Activated CD4-positive, alpha-beta T cell treated with anti-CD3 and anti-CD28 coated beads, Interleukin-2, amount 10 ng/mL, durations not matched to agents 24 days and 14 days (primary cell): ENCODE measurements around the gene STAB2. TPM values are rescaled to one million over a fixed set of nuclear protein-coding genes. Genes with fewer than 3 reads are reported as not detected.

Source experiments
- DNase-seq: peaks from one replicate; pipeline ENCODE4 v3.0.0; 2022
- H3K27ac Mint-ChIP-seq: one replicate; pipeline ENCODE4 v1.8.0; 2022; ENCODE audit warnings: mild to moderate bottlenecking, mixed read lengths
- H3K27me3 Mint-ChIP-seq: one replicate; pipeline ENCODE4 v1.8.0; 2022; ENCODE audit warnings: mixed read lengths
- H3K36me3 Mint-ChIP-seq: one replicate; pipeline ENCODE4 v1.8.0; 2022; ENCODE audit warnings: low read depth, mild to moderate bottlenecking, mixed read lengths
- H3K4me1 Mint-ChIP-seq: one replicate; pipeline ENCODE4 v1.8.0; 2021; ENCODE audit warnings: mixed read lengths
- H3K4me3 Mint-ChIP-seq: one replicate; pipeline ENCODE4 v1.8.0; 2022; ENCODE audit warnings: mild to moderate bottlenecking, moderate library complexity, mixed read lengths
- H3K9me3 Mint-ChIP-seq: one replicate; pipeline ENCODE4 v1.8.0; 2021; ENCODE audit warnings: mixed read lengths
- intact Hi-C: fragments of 100-400 bp; cut with micrococcal nuclease; formaldehyde crosslinking; loops from one replicate; pipeline ENCODE4 v1.15.1; 2023
- total RNA-seq: library from RNA; stranded (reverse); gene quantifications from 2 replicates; pipeline ENCODE4 v1.2.3, GENCODE V29; 2022

The STAB2 gene
- not detected in 2 replicates for total RNA-seq

DNA sequence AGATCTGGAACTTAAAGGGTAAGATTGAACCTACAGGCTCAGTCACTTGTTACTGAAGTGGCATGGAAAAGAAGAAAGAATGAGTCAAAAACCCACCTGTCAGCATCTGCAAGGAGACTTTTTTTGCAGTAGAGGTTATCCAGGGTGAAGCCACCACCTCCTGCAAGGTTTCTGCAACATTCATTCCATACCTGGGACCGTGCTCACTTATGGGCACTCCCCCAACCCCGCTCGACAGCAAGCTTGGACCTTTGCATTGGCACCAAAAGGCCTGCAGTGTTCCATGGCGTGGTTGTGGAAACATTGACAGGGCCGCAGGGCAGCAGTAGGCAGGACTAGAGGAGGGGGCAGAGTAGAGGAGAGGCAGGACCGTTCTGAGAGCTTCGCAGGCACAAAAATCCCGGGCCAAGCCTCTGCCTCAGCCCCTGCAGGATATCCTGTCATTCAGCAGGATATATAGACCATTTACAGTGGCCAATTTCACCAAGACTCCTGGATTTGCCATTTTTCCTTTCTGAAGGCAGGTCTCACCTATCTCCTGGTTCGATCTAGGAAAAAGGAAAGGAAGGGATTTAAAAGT, at the start of gene STAB2:
STAB2 (plus strand) TSS at position 483 of the 580 bp plus-strand sequence. CDS start 204 bp downstream, outside the sequence.
- H3K27me3 Mint-ChIP-seq: peaks cover 8% of the 10 kb centered on the region
- H3K9me3 Mint-ChIP-seq: no peaks in the 10 kb centered on the region
- DNase-seq: no peak
- H3K27ac Mint-ChIP-seq: no peak within 1 kb of the TSS
- H3K36me3 Mint-ChIP-seq: no peaks in the 10 kb centered on the region
- intact Hi-C loops: no loop called here
- H3K4me3 Mint-ChIP-seq: no peak within 1 kb of the TSS
- no peaks in the 10 kb centered on the region for H3K4me1 Mint-ChIP-seq

- no peaks in the 10 kb centered on the region for H3K27me3 Mint-ChIP-seq
- no peak for DNase-seq
- H3K9me3 Mint-ChIP-seq: no peaks in the 10 kb centered on the region
- H3K27ac Mint-ChIP-seq: no peak overlapping the region
- peaks cover 4% of the 10 kb centered on the region for H3K4me1 Mint-ChIP-seq
- no peak overlapping the region for H3K4me3 Mint-ChIP-seq
- no peaks in the 10 kb centered on the region for H3K36me3 Mint-ChIP-seq
- intact Hi-C loops: no loop called here
Observed at GRCh38 chr12:103538397-103538796, 48.7 kb upstream of the STAB2 start.

DNA sequence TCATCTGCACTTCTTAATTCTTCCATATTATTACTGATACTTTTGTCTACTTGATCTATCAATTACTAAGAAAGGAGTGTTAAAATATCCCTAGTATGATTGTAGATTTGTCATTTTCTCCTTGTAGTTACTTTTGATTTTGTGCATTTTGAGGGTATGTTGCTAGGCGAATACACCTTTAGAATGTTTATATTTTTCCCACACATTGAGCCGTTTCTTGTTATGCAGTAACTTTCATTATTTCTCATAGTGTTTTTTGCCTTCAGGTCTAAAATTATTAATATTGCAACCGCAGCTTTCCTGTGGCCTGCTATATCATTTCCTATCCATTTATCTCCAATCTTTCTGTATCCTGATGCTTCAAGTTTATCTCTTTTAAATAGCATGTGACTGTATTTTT, 46.8 kb upstream of the STAB2 start:
- intact Hi-C loops: loop anchor here (10.0 kb wide), 1 partner anchor 216 kb away; no protein-coding TSS in a partner anchor
- H3K4me1 Mint-ChIP-seq: peaks cover 4% of the 10 kb centered on the region
- H3K36me3 Mint-ChIP-seq: no peaks in the 10 kb centered on the region
- H3K9me3 Mint-ChIP-seq: no peaks in the 10 kb centered on the region
- DNase-seq: no peak
- H3K27ac Mint-ChIP-seq: no peak overlapping the region
- no peak overlapping the region for H3K4me3 Mint-ChIP-seq
- no peaks in the 10 kb centered on the region for H3K27me3 Mint-ChIP-seq

DNA sequence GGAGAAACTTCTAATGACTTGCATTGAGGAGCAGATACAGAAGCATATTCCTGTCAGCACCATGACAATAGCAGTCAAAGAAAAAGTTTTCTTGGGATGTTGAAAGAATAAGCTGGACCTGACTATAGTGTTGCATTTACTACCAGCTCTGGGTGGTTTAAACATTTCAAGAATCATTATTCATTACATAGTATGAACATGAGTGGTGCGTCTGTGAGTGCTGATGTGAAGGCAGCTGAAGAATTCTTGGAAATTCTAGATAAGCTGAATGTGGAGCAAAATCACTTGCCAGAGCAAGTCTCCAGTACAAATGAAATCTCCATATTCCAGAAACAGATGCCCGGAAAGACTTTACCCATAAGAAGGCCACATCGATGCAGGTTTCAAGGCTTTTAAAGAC, 45.0 kb upstream of the STAB2 start:
- intact Hi-C loops: loop anchor here (10.0 kb wide), 1 partner anchor 217 kb away; no protein-coding TSS in a partner anchor
- Mint-ChIP-seq H3K9me3 (no peaks in the 10 kb centered on the region), H3K27ac (no peak overlapping the region), H3K27me3 (no peaks in the 10 kb centered on the region), H3K4me3 (no peak overlapping the region), H3K36me3 (no peaks in the 10 kb centered on the region), H3K4me1 (peaks cover 4% of the 10 kb centered on the region)
- DNase-seq: no peak

GRCh38 chr12:103546959-103547358, 40.1 kb upstream of the STAB2 start:
- H3K4me3 Mint-ChIP-seq: no peak overlapping the region
- intact Hi-C loops: loop anchor here (10.0 kb wide), 1 partner anchor 222 kb away; no protein-coding TSS in a partner anchor
- no peaks in the 10 kb centered on the region for H3K36me3 Mint-ChIP-seq
- no peaks in the 10 kb centered on the region for H3K9me3 Mint-ChIP-seq
- H3K4me1 Mint-ChIP-seq: peaks cover 3% of the 10 kb centered on the region
- H3K27me3 Mint-ChIP-seq: peaks cover 4% of the 10 kb centered on the region
- DNase-seq: no peak
- no peak overlapping the region for H3K27ac Mint-ChIP-seq

- peaks cover 7% of the 10 kb centered on the region for H3K27me3 Mint-ChIP-seq
- H3K27ac Mint-ChIP-seq: no peak overlapping the region
- H3K36me3 Mint-ChIP-seq: no peaks in the 10 kb centered on the region
- H3K9me3 Mint-ChIP-seq: no peaks in the 10 kb centered on the region
- no peak for DNase-seq
- H3K4me1 Mint-ChIP-seq: peaks cover 3% of the 10 kb centered on the region
- intact Hi-C loops: loop anchor here (10.0 kb wide), 1 partner anchor 223 kb away; no protein-coding TSS in a partner anchor
- no peak overlapping the region for H3K4me3 Mint-ChIP-seq
Observed at GRCh38 chr12:103547376-103547775, 39.7 kb upstream of the STAB2 start.

DNA sequence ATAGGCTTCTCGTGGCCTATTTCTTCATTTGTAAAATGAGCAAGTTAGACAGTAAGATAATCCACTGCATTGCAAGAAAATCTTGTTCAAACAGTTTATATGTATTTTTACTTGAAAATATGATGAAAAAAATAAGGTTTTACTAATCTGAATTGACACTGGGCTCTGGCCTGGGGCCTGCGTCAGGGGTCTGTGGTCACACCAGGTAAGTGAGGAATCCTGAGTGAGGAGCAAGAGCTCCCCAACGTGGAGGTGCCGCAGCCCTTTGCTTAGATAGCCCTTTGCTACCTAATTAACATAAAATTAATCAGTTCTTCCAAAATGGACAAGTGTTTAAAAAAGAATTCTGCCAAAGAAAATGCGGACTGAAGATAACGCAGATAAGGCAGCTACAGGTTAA, 39.1 kb upstream of the STAB2 start:
- intact Hi-C loops: loop anchor here (1.0 to 10.0 kb wide), 4 partner anchors 52 to 665 kb away; no protein-coding TSS in a partner anchor
- Mint-ChIP-seq H3K36me3 (no peaks in the 10 kb centered on the region), H3K4me3 (no peak overlapping the region), H3K4me1 (peaks cover 3% of the 10 kb centered on the region), H3K27ac (no peak overlapping the region), H3K27me3 (peaks cover 8% of the 10 kb centered on the region), H3K9me3 (no peaks in the 10 kb centered on the region)
- DNase-seq: no peak

DNA sequence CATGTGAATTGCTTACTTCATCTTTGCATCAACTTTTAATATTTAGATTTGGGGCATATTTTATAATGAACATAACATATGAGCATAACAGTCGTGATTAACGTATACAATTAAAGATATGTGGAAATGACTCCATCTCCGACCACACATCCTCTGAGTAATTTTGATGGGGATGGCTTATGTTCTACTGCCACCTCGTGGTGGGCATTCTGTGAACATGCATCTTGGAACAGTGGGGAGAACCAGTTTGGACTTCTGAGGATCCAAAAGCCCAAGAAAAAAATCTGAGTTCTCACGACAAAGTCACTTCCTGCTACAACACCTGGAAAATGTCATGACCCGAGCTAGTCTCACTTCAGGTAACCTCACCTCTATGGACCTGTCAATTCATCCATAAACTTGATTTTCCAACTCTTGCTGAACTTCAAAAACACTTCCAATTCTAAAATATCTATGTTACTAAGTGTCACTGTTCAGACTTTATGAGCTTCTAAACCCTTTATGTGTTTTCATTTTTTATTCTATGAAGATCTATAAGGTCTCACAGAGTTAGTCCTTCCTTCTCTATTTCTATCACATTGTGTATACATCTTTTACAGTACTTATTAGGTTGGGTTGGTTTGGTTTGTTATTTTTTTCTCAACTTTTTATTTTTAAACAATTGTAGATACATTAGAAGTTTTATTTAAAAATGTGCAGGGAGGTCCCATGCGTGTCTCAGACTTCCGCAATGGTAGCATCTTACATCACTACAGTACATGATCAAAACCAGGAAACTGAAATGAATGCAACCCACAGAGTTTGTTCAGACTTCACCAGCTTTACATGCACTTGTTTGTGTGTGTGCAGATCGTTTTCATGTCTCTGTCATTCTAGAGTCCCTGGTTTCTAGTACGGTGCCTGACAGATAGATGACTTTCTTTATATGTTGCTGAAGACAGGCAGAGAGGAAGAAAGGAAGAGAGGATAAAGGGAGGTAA, 38.2 kb upstream of the STAB2 start:
- Mint-ChIP-seq H3K36me3 (no peaks in the 10 kb centered on the region), H3K27me3 (peaks cover 11% of the 10 kb centered on the region), H3K9me3 (no peaks in the 10 kb centered on the region), H3K27ac (no peak overlapping the region), H3K4me1 (peaks cover 3% of the 10 kb centered on the region), H3K4me3 (no peak overlapping the region)
- peak; percentile 91 for DNase-seq
- intact Hi-C loops: loop anchor here (1.0 to 10.0 kb wide), 4 partner anchors 53 to 666 kb away; no protein-coding TSS in a partner anchor

- intact Hi-C loops: no loop called here
- Mint-ChIP-seq H3K27me3 (peaks cover 14% of the 10 kb centered on the region), H3K27ac (no peak overlapping the region), H3K4me1 (no peaks in the 10 kb centered on the region), H3K9me3 (no peaks in the 10 kb centered on the region), H3K36me3 (no peaks in the 10 kb centered on the region), H3K4me3 (no peak overlapping the region)
- no peak for DNase-seq
Observed at GRCh38 chr12:103556890-103557627, 30.0 kb upstream of the STAB2 start.

- Mint-ChIP-seq H3K9me3 (no peaks in the 10 kb centered on the region), H3K27me3 (peaks cover 12% of the 10 kb centered on the region), H3K36me3 (no peaks in the 10 kb centered on the region), H3K4me3 (no peak overlapping the region), H3K4me1 (no peaks in the 10 kb centered on the region), H3K27ac (no peak overlapping the region)
- no peak for DNase-seq
- intact Hi-C loops: no loop called here
Observed at GRCh38 chr12:103557628-103558010, 29.5 kb upstream of the STAB2 start.

DNA sequence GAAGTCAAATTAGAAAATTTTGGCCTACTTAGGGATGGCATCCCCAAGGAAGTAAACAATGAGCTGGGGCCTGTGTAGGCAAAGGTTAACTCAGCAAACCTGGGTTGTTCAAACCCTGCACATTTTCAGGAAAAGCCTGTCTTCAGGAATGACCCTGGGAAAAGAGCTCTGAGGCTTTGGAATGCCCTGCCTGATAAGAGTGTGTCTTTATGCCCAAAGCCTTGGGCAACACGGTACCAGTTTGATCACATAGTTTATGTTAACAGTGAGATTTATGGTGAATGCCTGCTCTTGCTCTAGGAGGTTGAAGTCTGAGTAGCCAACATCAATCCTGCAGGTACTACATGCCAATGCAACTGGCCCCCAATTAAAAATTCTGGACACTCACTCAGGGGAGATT, 28.2 kb upstream of the STAB2 start:
- no peak for DNase-seq
- Mint-ChIP-seq H3K36me3 (no peaks in the 10 kb centered on the region), H3K4me3 (no peak overlapping the region), H3K4me1 (no peaks in the 10 kb centered on the region), H3K27me3 (peaks cover 8% of the 10 kb centered on the region), H3K27ac (no peak overlapping the region), H3K9me3 (no peaks in the 10 kb centered on the region)
- intact Hi-C loops: no loop called here

DNA sequence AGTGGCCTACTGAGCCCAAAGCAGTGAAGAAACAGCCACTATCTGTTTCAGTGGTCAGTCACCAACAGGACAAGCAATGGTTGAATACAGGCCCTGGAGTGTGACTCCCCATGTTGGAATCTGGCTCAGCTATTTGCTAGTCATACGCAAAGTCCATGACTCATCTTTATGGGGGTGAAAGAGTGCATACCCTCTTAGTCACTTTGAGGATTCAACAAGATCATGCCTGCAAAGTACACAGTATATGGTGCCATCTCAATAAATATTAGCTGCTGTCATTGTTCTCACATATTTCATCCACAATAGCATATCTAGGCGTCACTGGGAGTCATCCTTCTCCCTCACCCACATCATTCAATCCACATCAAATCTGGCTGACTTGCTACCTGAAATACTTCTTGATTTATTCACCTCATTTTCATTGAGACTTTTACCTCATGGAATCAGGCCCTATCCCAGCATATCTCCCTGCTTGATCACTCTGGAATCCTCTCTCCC, 26.4 kb upstream of the STAB2 start:
- H3K4me3 Mint-ChIP-seq: no peak overlapping the region
- no peaks in the 10 kb centered on the region for H3K4me1 Mint-ChIP-seq
- no peaks in the 10 kb centered on the region for H3K36me3 Mint-ChIP-seq
- peaks cover 6% of the 10 kb centered on the region for H3K9me3 Mint-ChIP-seq
- no peak for DNase-seq
- intact Hi-C loops: no loop called here
- peaks cover 1% of the 10 kb centered on the region for H3K27me3 Mint-ChIP-seq
- H3K27ac Mint-ChIP-seq: no peak overlapping the region

DNA sequence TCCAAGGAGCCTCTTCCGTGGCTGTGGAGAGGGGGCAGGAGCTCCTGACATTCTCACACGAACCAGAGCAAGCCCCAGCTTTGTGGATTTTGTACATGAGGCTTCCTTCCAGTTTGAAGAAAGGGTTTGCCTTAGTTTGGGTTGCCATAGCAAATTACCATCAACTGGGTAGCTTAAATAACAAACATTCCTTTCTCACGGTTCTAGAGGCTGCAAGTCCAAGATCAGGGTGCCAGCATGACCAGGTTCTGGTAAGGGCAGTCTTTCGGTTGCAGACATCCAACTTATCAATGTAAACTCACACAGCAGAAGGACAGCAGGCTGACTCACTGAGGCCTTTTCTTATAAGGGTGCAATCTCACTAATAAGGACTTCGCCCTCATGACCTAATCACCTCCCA, 25.9 kb upstream of the STAB2 start:
- H3K4me3 Mint-ChIP-seq: no peak overlapping the region
- intact Hi-C loops: no loop called here
- H3K9me3 Mint-ChIP-seq: peaks cover 9% of the 10 kb centered on the region
- DNase-seq: no peak
- no peak overlapping the region for H3K27ac Mint-ChIP-seq
- H3K36me3 Mint-ChIP-seq: no peaks in the 10 kb centered on the region
- H3K27me3 Mint-ChIP-seq: peaks cover 1% of the 10 kb centered on the region
- H3K4me1 Mint-ChIP-seq: no peaks in the 10 kb centered on the region
